Umbilical cord (tissue), 2 donors: ENCODE data around the gene DCDC2. TPM values are rescaled to one million over a fixed set of nuclear protein-coding genes. Genes with fewer than 3 reads are reported as not detected.
A peak's percentile ranks its signal among the peaks of the same experiment; 100 is the strongest.
"Not testable (repeated sequence)": the region's sequence is repeated elsewhere in the genome, so short reads cannot be mapped to it uniquely, and the experiment has no call there.

Experiments used
- DNase-seq: peaks from one replicate; pipeline ENCODE4 v3.0.0-alpha.2; 2015; ENCODE audit warnings: low spot score
- total RNA-seq: library from RNA; depleted of rRNA; stranded (reverse); fragments of >200 nt; gene quantifications from one replicate; pipeline ENCODE4 v1.2.3, GENCODE V29; 2014; ENCODE audit warnings: low replicate concordance; ENCODE audit not compliant: insufficient read depth

DCDC2 gene
- total RNA-seq, 1 donor from 2014 or later, result 4.3 TPM

DNA sequence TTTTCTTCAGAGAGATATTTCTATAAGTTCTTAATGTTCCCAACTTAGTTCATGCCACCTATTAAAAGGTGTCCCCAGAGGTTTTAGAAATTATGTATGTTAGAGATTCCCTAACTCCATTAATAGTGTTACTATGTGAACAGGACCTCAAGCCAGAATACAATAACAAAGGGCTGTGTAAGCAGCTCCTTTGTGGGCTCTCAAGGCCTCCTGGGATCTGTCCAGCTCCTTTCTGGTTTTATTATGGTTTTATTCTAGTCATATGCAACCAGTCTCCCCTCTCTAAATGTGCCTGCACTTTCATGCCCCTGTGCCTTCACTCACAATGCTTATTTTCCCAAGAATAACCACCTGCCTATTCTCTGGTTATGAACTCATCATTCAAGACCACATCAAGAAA lies 209.2 kb downstream of the DCDC2 start:
- no peak for DNase-seq

DNA sequence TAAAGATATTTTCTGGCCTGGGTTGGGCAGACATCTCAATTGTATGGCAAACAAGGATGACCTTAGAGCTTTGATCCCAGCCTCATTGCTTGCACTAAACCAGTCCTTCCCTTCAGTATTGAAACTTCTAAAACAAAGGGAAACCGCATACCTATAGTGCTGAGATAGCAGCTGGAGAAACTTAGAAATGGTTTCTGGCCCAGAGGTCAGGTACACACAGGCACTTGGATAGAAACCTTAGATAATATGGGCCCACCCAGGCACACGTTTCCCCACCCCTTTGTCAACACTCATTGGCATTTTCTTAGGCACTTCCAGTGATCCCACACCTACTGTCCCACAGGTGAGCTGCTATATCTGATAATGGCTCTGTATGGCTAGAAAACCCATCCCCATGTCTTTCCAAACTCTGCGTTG lies 209.7 kb downstream of the DCDC2 start:
- DNase-seq, result no peak

DNA sequence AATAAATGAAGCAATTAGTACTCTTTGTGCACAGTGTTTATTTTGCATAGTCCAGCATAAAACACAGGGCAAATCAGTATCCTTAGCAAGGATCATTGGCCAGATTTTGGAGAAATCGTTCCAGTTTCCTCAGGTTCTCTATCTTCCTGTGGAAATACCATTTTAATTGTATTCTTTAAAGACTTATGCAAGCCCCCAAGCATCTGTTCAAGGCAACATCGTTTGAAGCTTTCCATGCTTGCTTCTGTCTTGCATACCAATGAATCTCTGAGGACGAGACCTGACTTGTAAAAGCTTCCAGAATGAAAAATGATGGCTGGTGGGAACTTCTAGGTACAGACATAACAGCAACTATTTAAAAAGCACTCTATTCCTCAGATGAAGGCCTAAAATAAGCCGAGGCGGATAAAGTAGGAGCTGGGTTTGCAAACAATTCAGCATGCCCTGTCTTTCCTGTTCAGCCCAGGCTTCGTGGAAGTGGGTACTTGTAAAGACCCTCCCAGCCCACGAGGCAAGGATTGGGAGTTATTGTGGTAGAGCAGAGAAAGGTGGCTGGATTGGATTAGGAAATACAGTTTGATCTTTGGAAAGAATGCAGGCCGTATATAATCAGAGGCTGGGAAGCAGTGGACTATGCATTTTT lies 210.2 kb downstream of the DCDC2 start:
- peak; percentile 55 for DNase-seq

DNA sequence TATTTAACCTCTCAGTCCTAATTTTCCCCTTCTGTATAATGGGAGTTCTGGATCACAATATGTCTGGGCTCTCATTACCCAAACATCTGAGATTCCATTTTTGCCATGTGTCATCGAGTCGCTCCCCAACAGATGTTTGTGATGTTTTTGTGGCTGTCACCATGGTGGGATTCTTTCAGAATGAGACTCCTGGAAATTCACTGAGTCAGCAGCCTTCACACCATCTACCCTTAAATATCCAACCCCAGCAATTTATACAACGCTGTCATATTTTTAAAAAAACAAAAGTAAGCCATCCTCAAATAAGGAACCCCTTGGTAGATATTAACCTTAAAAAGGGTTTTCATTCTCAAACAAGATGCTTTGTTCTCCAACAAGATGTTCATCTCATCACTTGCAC lies 211.0 kb downstream of the DCDC2 start:
- no peak for DNase-seq

DNA sequence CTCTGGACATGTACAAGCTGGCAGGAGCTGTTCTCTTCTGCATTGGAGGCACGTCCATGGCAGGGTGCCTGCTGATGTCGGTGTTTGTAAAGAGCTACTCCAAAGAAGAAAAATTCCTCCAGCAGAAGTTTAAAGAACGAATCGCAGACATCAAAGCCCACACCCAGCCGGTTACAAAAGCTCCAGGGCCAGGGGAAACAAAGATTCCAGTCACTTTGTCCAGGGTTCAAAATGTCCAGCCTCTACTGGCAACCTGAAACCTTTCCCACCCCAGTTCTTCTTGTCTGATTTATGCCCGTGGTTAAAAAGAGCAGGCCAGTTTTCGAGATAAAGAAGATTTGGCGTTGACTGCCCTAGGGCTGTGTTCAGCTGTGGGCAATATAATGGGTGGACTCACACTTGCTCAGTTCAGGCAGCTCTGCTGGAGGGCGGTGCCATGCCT lies 212.1 kb downstream of the DCDC2 start:
- no peak for DNase-seq

DNA sequence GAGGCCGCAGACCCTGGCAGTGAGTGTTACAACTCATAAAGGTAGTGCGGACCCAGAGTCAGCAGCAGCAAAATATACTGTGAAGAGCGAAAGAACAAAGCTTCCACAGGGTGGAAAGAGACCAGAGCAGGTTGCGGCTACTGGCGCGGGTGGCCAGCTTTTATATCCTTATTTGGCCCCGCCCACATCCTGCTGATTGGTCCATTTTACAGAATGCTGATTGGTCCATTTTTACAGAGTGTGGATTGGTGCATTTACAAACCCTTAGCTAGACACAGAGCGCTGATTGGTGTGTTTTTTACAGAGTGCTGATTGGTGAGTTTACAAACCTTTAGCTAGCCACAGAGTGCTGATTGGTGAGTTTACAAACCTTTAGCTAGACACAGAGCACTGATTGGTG lies 215.1 kb downstream of the DCDC2 start:
- DNase-seq, result not testable (repeated sequence)

DNA sequence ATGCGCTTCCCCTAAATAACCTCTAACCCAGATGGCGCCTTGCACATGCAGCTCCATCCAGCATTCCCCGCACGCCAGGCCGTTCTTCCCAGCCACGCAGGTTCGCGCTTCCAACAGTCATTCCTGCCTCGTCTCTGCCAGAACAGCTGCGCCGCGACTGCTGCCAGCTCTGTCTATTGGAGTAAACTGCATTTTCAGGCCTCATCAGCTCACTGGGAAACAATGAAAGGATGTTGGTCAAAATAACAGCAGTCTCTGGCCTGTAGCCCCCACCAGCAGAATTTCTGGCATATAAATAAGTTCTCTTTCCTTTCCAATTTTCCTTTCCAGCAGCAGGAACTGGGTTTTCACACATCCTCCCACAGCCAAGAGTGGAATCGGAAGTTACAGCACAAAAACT lies 217.3 kb downstream of the DCDC2 start:
- no peak for DNase-seq

DNA sequence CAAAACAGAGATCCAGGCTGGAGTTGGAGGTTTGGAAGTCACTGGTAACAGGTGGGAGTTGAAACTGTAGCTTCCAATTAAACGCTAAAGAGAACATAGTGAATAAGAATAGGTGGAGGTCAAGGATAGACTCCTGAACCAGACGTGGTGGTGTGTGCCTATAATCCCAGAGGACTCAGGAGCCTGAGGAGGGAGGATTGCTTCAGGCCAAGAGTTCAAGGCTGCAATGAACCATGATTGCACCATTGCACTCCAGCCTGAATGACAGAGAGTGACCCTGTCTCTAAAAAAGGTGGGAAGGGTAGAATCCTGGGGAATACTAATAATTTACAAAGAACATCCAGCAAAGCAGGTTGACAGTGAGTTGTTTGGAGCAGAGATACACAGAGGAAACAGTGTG lies 218.2 kb downstream of the DCDC2 start:
- no peak for DNase-seq

DNA sequence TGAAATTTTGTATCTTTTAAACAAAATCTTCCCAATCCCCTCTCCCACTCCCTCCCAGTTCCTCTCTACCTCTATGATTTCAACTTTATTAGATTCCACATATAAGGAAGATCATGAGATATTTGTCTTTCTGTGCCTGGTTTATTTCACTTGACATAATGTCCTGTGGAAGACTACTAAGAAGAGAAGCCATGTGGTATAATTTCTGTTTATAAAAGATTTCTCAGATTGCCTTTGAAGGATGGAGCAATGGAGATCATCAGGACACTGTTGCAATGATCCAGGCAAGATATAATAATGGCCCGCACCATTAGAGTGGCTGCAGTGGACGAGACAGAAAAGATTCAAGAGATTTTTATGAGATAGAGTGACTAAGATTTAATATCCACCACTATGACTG lies 218.8 kb downstream of the DCDC2 start:
- no peak for DNase-seq

DNA sequence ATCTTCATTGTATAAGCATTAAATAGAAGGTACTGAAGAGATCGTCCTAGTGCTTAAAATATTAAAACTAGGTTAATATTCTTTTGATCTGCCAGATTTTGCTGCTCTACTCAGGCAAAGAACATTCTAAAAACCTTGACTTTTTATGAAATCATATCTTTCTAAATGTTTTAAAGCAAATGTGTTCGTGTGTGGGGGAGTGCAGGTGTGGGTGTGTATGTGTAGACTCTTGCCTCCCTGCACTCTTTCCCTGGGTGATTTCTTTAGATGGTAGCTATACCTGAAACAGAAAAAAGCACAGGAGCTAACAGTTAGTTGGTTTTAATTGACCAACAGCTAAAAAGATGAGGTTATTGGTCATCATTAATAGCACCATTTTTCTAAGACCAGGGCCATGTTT lies 226.1 kb downstream of the DCDC2 start:
- no peak for DNase-seq

DNA sequence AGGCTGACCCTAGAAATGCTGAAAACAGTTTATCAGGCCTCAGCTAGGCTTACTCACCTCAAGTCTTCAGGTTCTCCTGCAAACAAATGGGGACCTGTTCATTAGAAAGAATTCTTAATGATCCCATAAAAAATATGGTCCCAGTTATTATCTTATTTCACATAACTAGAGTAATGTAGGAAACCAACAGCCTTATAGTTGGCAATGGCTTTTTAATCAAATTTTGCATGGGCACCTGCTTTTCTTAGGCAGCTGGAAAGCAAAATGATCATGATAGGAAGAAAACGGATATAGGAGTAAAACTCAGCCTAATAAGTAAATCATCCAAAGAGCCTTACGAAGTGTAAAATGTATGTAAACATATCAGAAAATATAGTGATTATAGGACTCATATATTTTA lies 230.5 kb downstream of the DCDC2 start:
- no peak for DNase-seq

DNA sequence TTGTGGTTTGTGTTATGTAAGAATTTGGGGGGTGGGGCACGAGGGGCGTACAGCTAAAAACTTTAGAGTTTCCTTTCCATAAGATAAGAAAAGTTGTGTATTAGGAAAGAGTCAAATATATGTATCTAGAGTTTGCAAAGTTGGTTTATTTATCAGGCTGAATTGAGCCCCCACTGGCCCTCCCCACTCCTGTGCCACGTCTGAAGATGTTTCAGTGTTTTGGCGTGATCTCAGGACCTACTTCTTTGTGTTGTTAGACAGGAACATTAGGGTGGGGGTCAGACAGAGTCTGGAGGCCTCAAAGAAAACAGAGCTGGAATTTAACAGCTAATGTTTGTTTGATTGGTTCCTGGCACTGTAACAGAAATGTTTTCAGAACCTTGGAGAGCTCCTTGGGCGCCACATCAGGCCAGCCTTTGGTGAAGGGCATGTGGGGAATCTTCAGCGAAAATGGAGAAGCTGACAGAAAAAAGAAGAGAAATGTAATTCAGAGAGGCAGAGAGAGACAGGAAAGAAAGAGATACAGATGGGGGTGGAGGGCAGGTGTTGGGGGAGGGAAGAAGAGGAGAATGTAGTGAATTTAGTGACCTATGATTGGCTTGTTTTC lies 231.2 kb downstream of the DCDC2 start:
- peak; percentile 82 for DNase-seq

DNA sequence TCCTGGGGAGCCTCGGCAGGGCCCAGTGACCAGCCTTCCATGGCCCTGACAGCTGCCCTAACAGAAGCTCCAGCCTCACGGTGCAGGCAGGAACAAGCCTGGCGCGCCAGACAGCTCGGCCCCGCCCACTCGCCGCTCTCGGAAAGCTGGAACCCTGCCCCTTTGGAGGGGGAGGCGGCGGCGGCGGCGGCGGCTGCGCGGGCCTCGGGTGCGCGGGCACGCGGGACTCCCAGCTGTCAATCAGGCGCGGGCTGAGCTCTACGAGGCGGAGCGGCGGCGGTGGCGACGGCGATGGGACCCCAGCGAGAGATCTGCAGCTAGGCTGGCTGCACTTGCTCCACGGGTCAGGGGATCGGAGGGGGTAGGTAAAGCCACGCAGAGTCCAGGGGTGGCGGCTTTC lies 231.9 kb downstream of the DCDC2 start, which contains the start of gene NRSN1:
Gene NRSN1 (plus strand): TSS at position 236 of the 400 bp plus-strand sequence. CDS start 8,113 bp downstream, outside the sequence.
- no peak for DNase-seq

DNA sequence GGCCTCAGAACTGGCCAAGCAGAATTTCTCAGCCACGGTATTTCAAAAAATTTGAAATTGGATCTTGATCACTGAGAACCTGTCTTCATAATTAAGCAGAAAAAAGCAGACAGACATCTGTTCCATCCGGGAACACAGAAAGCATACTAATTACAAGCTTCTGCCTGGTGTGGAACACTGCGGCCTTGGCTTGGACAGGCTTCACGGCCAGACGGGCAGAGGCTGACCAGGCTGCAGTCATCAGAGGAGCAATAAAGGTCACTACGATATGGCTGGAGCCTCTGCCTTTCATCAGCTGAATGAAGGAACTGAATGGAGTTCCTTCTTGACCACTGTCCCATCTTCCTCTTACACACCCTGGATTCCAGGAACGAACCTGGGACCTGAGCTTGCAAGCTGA lies 235.7 kb downstream of the DCDC2 start:
- no peak for DNase-seq

Other genes with a start within 250 kb of the DCDC2 start
- 6.5 TPM for gene NRSN1, start 231.8 kb downstream of the DCDC2 start, total RNA-seq
- gene MRS2, start 44.9 kb upstream of the DCDC2 start, total RNA-seq, result 27.0 TPM
- not detected for gene GPLD1, start 131.5 kb upstream of the DCDC2 start, total RNA-seq
- 3.4 TPM for gene ALDH5A1, start 136.9 kb upstream of the DCDC2 start, total RNA-seq